HFF-Myc (cell line): ENCODE data around the gene WWOX.

Experiments
- DNase-seq: peaks from one replicate; pipeline ENCODE4 v3.0.0-alpha.2; 2011; ENCODE audit warnings: low read depth; ENCODE audit errors: extremely low read depth
- H3K4me3 ChIP-seq: replicated peaks from 2 replicates; pipeline ENCODE4 v1.5.1; 2011; ENCODE audit warnings: low read depth, mild to moderate bottlenecking, control low read depth, low read length
- TF ChIP-seq, protein P1 (sequence below): IDR thresholded peaks from 2 replicates; pipeline ENCODE4 v1.5.1; 2012; ENCODE audit warnings: mild to moderate bottlenecking, low read depth, low read length, control low read depth; ENCODE audit errors: missing control alignments

WWOX gene

DNA sequence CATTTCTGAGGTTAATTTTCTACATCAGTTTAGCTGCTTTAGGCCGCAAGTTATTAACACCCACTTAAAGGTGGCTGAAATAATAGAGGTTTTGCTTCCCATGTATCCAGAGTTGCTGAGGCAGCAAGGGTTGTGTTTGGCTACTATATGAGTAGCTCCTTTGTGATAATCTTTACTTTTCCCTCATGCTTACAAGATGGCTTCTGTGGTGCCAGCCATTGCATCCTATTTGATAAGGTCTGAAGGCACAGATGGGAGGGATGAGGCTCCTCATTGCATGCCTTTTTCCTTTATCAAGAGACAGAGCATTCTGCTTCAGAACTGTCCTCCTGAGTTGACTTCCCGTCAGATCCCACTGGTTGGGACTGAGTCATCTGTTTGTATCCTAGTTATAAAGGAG is 340.2 kb downstream of the WWOX start:
- H3K4me3 ChIP-seq: no peak overlapping the region
- DNase-seq: no peak
- TF ChIP-seq, protein P1, sequence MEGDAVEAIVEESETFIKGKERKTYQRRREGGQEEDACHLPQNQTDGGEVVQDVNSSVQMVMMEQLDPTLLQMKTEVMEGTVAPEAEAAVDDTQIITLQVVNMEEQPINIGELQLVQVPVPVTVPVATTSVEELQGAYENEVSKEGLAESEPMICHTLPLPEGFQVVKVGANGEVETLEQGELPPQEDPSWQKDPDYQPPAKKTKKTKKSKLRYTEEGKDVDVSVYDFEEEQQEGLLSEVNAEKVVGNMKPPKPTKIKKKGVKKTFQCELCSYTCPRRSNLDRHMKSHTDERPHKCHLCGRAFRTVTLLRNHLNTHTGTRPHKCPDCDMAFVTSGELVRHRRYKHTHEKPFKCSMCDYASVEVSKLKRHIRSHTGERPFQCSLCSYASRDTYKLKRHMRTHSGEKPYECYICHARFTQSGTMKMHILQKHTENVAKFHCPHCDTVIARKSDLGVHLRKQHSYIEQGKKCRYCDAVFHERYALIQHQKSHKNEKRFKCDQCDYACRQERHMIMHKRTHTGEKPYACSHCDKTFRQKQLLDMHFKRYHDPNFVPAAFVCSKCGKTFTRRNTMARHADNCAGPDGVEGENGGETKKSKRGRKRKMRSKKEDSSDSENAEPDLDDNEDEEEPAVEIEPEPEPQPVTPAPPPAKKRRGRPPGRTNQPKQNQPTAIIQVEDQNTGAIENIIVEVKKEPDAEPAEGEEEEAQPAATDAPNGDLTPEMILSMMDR: no peak

- no peak overlapping the region for H3K4me3 ChIP-seq
- no peak for DNase-seq
- TF ChIP-seq, protein P1: no peak
Observed at GRCh38 chr16:78441298-78441697, 341.8 kb downstream of the WWOX start.

DNA sequence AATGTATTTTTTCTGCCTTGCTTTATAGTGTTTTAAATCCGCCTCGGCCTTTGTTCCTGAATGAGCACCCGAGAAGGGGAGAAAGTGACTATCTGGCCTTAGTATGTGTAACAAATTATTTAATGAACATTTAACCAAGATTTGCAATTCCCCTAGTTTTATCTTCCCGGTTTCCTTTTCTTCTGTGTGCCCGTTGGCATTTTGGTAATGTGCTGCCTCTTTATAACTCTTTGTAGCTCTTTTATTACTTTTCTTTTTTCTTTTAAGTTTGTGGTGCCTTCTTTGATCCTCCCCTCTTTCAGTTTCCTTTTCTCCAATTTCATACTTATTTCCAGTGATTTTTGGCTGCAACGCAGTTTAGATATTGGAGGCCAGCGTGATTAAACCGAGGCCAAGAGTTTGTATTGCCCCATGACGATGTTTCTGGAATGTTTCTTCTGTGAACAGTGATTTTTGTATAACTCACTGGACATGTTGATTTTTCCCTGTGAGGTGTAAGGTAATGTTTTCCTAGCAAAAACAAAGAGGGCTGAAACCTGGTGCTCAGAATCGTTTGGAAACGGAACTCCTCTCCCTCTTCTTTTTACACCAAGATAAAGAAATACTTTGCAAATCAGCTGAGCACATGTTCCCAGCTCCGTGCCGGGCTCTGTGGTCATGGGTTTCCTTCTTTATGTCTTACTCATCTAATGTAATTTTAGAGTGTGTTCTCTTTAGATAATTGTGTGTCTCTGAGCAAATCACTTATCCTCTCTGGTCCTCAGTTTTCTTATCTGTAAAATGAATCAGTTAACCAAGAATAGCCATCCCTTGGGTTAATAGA is 344.3 kb downstream of the WWOX start:
- DNase-seq: no peak
- H3K4me3 ChIP-seq: no peak overlapping the region
- TF ChIP-seq, protein P1: no peak

DNA sequence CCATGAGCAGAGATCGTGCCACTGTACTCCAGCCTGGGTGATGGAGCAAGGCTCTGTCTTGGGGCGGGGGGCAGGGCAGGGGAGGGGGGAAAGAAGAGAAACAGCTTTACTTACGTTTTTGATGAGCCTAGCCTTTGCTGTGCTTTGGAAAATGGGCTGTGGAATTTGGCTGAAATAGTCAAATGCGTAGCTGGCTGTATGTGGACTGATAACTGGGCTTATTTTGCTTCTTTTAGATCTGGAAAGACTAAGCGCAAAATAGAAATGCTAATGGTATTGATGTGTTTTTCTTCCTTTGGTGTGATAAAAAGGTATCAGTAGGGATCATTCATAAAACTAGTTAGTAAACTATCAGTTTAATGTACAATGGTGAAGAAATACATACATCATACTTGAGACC is 346.4 kb downstream of the WWOX start:
- DNase-seq: no peak
- H3K4me3 ChIP-seq: no peak overlapping the region
- TF ChIP-seq, protein P1: no peak

DNA sequence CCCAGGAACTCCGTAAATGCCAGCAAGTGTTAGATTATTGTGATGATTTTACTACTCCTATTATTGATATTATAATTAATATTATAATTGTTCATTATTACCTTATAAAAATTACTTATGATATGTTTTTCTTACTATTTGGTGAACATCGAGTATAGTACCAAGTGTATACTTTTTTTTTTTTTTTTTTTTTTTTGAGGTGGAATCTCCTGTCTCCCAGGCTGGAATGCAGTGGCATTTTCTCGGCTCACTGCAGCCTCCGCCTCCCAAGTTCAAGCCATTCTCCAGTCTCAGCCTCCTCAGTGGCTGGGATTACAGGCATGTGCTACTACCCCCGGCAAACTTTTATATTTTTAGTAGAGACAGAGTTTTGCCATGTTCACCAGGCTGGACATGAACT is 347.0 kb downstream of the WWOX start:
- H3K4me3 ChIP-seq: no peak overlapping the region
- TF ChIP-seq, protein P1: no peak
- DNase-seq: no peak

DNA sequence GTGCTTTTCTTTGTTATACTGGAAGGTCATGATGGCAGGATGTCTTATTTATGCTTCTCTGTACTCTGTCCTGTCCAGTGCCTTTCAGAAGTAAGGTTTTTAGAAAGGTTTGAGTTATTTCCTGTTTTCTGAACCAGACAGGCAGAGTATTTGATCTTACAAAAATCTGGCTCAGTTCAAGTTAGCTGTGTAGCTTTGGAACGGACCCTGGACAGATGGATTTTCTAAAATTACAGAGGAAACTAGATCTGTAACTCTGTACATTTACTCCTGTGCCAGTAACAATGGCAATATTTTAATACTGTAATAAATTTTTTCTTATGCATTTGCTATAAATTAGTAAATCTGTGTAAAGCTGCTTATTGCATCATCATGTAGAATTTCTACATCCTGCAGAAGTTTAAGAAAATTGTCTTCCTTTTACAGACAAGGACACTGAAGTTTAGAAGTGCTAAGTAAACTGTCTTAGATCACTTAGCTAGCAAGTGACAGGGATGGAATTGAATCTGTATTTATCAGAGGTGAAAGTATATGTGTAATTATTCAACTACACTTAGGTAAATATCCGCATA is 347.6 kb downstream of the WWOX start:
- TF ChIP-seq, protein P1: no peak
- no peak overlapping the region for H3K4me3 ChIP-seq
- no peak for DNase-seq
